MG63 (cell line): ENCODE measurements around the gene FAM131B. TPM values are rescaled to one million over a fixed set of nuclear protein-coding genes. Genes with fewer than 3 reads are reported as not detected.
"Not testable (repeated sequence)": the region's sequence is repeated elsewhere in the genome, so short reads cannot be mapped to it uniquely, and the experiment has no call there.

Experiments used
- DNase-seq: peaks from one replicate; pipeline ENCODE4 v3.0.0-alpha.2; 2020
- H3K27me3 ChIP-seq: fragments of 250-450 bp; sonication (Bioruptor Pico); 2 replicates; pipeline ENCODE4 v1.5.1; 2020; ENCODE audit warnings: mild to moderate bottlenecking, moderate library complexity
- H3K36me3 ChIP-seq: fragments of 250-450 bp; sonication (Bioruptor Pico); 2 replicates; pipeline ENCODE4 v1.5.1; 2020; ENCODE audit warnings: mild to moderate bottlenecking, moderate library complexity
- H3K4me3 ChIP-seq: fragments of 250-450 bp; sonication (Bioruptor Pico); 2 replicates; pipeline ENCODE4 v1.5.1; 2020; ENCODE audit warnings: mild to moderate bottlenecking, moderate library complexity
- H3K9me3 ChIP-seq: fragments of 250-450 bp; sonication (Bioruptor Pico); 2 replicates; pipeline ENCODE4 v1.5.1; 2020; ENCODE audit warnings: mild to moderate bottlenecking, moderate library complexity
- total RNA-seq: library from RNA; depleted of rRNA; stranded (reverse); fragments of >200 nt; shearing (Covaris generic); gene quantifications from 2 replicates; pipeline ENCODE4 v1.2.3, GENCODE V29; 2014; ENCODE audit warnings: low replicate concordance; rRNA removed

FAM131B gene
- total RNA-seq = 0.63 and 0.84 TPM in 2 replicates

DNA sequence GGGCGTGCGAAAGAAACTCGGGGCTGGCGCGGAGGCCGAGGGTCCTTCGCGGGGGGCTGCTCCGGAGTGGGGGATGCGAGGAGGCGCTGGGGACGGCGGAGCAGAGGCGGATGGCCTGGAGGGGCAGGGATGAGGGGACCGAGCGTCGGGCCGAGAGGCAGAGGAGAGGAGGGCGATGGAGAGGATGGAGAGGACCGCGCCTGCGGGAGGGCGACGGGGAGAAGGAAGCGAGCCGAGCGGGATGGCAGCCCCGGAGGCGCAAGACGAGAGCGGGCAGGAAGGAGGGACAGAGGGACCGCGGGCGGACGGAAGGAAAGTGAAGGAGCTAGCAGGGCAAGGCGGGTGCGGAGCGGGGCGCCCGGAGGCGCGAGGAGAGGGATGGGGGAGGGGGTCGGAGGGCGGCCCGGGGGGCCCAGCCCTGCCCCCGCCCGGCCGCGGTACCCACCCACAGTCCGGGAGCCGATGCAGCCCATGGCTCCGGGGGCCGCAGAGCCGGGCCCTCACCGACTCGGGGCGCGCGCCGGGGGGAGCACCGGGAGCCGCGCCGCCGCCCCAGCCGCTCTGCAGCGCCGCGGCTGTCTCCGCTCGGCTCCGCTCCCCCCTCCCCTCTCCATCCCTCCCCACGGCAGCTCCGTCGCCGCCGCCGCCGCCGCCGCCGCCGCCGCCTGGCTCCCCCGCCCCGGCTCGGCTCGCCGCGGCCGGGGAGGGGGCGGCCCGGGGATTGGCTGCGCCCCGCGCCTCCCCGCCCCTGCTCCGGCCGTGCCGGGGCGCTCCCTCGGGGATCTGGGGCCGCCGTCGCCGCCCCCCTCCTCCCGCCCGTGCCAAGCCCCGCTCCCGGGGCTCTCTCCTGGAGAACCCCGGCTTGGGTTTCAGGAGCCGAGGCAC, at the start of gene FAM131B:
FAM131B (minus strand) TSS at position 583 of the 885 bp plus-strand sequence; CDS start at position 473, 110 bp downstream.
- DNase-seq = peak; percentile 13
- Histone ChIP-seq H3K27me3 (peaks cover 7% of the 10 kb centered on the region; the same call in 1 of the 2 replicates), H3K4me3 (peak within 1 kb of the TSS; percentile 41), H3K9me3 (no peaks in the 10 kb centered on the region), H3K36me3 (no peaks in the 10 kb centered on the region)

DNA sequence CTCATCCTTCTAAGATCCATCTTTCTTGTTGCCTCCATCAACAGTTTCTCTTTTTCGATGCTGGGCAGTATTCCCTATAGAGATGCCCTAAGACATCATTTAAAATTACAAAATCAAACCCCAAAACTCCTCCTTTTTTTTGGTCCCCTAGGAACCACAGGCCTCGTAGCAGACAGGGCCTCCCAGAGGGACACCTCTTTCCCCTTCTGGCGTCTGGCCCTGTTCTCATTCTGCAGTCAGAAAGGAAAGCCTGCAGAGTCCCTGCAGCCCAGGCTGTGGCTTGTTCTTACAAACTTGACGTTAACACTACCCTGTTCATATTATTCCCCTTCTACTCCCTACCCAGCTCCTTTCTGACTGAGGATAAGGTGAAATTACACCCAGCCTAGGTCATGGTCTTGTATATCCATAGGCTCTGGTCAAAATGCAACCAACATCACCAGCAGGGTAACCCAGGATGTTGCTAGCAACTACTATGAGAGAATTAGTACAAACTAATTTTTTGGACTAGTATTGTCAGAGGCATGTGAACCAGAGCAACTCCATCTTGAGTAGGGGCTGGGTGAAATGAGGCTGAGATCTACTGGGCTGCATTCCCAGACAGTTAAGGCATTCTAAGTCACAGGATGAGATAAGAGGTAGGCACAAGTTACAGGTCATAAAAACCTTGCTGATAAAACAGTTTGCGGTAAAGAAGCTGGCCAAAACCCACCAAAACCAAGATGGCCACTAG, 49.6 kb upstream of the FAM131B start:
- DNase-seq = no peak
- Histone ChIP-seq H3K27me3 (no peaks in the 10 kb centered on the region), H3K36me3 (no peaks in the 10 kb centered on the region), H3K4me3 (no peak overlapping the region), H3K9me3 (no peaks in the 10 kb centered on the region)

DNA sequence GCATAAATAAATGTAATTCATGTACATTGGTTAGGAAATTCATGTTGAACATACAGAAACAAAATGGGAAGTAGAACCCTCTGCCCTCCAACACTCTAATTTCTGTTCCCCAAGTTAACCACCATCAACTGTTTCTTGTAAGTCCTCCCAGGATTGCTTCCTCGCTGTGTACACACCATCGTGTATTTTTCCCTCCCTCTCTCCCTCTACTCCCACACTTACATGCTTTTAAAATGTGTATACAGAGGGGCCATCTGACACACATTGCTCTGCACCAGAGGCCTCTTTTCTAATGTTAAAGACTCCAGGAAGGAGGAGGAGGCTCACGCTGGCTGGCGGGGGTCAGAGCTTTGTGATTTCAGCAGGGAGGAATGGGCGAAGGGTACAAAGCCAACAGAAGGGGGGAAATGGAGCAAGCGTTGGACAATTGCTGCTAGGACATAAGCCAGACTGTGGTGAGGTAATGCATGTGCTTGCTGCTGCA, 48.0 kb upstream of the FAM131B start:
- Histone ChIP-seq H3K36me3 (no peaks in the 10 kb centered on the region), H3K9me3 (no peaks in the 10 kb centered on the region), H3K27me3 (no peaks in the 10 kb centered on the region), H3K4me3 (no peak overlapping the region)
- peak; percentile 61 for DNase-seq

DNA sequence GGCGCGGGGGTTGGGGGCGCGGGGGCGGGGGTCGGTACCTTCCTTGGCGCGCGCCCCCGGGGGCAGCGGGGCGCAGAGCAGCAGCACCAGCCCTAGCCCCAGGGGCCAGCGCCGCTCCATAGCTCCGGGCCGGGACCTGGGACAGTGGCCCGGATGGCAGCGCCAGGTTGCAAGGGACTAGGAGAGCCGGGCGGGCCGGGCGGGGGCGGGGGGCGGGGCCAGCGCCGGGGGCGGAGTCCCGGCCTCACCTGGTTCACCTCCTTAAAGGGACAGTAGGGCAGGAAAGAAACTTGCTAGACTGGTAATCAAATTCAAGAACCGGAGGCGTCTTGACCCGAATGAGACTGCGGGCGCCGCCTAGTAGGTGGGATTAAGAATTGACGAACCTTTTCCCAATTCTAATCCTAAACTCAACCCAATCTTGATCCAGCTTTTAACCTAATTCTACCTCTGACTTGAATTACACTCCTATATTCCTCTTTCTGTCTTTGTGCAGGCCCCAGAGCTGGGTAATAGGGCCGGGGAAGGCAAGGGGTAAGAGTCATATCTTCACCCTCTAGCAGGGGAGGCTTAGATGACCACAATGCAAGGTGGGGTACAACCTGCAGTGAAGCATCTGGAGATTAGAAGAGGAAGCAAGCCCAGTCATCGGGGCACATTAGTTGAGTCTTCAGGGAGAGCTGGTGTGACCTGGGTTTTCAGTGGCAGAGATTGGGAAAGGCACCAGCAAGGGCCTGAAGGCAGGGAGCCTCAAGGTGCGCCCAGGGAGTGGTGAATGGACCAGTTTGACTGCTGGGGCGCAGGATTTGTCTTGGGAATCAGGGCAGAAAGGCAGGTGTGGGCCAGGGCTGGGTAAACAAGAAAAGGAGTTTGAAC, 46.4 kb upstream of the FAM131B start, which contains the start of gene EPHA1:
EPHA1 (minus strand) TSS at position 171 of the 876 bp plus-strand sequence; CDS start at position 120, 51 bp downstream.
- Histone ChIP-seq H3K4me3 (no peak within 1 kb of the TSS), H3K9me3 (no peaks in the 10 kb centered on the region), H3K27me3 (no peaks in the 10 kb centered on the region), H3K36me3 (no peaks in the 10 kb centered on the region)
- DNase-seq = no peak

DNA sequence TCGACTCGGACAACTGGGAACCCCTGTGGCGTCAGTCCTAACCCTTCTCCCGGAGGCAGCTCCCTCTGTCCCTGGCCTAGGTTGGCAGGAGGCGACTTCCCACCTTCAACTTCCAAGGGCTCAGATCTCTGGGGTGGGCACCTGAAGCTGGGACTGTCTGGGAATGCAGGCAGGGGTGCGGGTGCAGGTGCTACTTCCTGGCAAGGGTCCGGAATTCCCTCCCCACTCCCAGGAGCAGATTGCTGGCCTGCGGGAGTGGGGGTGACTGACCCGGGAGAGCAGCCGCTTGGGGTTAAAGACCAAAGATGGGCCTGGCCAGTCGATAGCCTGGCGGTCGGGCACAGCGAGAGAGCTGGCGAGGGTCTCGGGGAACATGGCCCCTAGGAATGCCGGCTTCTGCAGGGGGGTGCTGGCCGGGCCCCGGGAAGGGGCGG, 45.8 kb upstream of the FAM131B start:
- Histone ChIP-seq H3K9me3 (no peaks in the 10 kb centered on the region), H3K36me3 (no peaks in the 10 kb centered on the region), H3K4me3 (no peak overlapping the region), H3K27me3 (no peaks in the 10 kb centered on the region)
- no peak for DNase-seq

DNA sequence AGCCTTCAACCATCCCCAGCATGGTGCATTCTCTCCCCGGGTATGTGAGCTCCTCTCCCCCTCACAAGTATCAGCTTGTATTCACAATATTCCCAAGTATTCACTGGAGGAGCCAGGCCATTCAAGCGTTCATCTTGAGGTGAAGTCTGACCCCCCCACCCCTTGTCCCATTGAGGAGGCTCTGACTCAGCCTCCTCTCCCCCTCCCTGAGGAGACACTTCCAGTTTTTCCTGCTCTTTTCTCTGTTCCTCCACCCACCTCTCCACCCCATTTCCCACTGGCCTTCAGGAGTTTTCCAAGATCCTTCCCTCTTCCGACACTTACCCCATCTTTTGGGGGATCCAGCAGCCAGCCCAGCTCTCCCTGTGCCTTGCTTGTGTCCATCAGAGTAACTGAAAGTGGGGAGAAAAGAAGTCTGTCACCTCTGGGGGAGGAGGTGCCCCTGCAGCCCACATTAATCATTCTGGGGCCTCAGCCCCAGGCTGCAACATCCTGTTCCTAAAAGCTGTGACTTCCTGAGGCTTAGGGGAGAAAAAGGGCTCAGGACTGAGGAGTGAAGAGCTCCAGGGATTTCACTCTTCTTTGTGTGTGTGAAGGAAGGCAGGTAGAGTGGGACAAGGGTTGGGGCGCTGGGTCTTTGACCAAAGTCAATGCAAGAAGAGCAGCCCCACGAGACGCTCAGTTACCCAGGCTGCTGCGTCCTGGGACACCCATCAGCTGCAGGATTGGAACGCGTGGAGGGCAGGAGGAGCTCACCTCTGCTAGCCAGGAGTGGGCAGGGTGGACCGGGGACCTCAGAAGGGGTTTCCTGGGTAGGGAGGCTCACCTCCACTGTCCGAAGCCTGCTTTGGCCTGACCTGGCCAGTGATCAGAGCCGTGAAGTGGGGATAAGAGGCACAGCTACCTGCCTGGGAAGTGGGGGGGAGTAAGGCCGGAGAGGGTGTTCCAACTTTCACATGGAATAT, 45.1 kb upstream of the FAM131B start:
- Histone ChIP-seq H3K9me3 (no peaks in the 10 kb centered on the region), H3K27me3 (no peaks in the 10 kb centered on the region), H3K36me3 (no peaks in the 10 kb centered on the region), H3K4me3 (no peak overlapping the region)
- no peak for DNase-seq

DNA sequence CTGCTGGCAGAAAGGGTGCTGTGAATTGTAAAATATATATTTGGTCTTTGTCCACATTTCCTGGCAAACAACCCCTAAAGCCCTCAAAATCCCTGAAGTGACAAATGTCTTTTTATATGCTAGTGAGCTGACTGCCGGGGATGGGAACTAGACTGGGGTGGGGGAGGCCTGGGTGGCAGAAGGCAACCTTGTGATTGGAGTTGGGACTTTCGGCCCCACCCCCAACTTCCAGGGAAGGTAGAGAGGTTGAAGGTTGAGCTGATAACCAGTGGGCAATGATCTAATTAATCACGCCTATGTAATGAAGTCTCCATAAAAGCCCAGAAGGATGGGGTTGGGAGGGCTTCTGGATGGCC, 43.5 kb upstream of the FAM131B start:
- H3K9me3 ChIP-seq = no peaks in the 10 kb centered on the region
- no peak for DNase-seq
- H3K27me3 ChIP-seq = no peaks in the 10 kb centered on the region
- no peak overlapping the region for H3K4me3 ChIP-seq
- no peaks in the 10 kb centered on the region for H3K36me3 ChIP-seq

DNA sequence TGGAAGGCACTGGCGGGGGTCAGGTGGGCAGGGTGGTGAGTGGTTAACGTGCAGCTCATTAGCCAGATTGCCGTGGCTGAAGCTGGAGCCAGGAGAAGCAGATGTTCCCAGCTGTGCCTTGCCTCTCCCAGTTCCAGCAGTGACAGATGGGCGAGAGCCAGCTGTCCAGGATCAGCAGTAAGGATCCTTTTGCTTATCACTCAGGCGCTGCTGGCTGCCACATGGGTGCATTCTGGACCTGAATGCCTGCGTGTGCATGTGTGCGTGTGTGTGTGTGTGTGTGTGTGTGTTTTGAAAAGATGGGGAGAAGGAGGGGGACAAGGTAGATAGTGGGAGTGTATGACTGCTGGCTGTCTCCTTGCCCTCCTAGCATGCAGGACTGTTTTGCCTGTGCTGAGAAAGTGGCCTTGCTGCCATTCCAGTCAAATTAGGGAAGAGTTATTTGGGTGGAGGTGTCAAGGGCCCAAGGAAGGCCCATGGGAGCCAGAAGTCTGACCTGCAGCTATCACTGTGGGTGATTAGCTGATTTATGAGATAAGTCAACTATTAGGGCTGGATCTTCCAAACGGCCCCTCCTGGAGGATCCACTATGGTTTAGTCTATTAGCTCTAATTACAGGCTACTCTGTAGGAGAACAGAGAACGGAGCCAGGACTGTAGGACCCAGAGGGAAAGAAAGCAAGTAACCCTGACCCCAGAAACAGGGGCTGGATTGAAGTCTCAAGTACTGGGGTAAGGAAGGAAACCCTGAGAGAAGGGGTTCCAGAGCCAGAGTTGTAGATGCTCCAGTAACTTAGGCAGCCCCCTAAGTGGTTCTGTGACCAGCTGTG, 42.9 kb upstream of the FAM131B start:
- peak; percentile 43 for DNase-seq
- H3K9me3 ChIP-seq = no peaks in the 10 kb centered on the region
- H3K36me3 ChIP-seq = no peaks in the 10 kb centered on the region
- no peaks in the 10 kb centered on the region for H3K27me3 ChIP-seq
- no peak overlapping the region for H3K4me3 ChIP-seq

DNA sequence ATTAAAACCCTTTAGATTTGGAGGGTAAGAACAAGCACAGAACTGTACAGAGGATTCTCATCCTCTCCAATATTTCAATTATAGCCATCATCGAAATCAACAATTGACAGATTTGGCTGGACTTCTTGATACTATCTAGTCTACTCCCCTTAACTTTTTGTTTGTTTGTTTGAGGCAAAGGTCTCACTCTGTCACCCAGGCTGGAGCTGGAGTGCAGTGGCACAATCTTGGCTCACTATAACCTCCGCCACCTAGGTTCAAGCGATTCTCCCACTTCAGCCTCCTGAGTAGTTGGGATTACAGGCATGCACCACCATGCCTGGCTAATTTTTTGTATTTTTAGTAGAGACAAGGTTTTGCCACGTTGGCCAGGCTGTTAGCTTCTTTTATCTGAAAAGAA, 39.7 kb upstream of the FAM131B start:
- not testable (repeated sequence) for H3K9me3 ChIP-seq, DNase-seq, H3K36me3 ChIP-seq

DNA sequence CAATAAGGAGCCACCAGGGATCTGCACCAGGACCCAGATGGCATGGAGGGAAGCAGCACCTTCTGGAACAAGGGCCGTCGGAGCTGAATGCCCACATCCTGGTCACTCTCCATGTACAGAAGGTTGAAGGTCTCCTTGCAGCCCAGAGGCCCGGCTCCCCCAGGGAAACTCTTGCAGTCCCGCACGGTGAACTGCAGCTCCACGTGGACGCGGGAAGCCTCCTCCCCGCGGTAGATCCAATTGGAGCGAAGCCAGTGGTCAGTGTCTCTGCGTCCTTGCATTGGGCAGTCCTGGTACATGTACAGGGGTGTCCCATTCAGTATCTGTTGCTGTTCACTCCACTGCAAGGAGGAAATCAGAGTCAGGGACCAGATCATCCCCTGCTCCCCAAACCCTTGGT, 38.8 kb upstream of the FAM131B start:
- Histone ChIP-seq H3K27me3 (no peaks in the 10 kb centered on the region), H3K9me3 (no peaks in the 10 kb centered on the region), H3K4me3 (no peak overlapping the region), H3K36me3 (no peaks in the 10 kb centered on the region)
- DNase-seq = no peak

More for the DNA sequence above, 39.7 kb upstream of the FAM131B start:
- not testable (repeated sequence) for H3K27me3 ChIP-seq, H3K4me3 ChIP-seq

DNA sequence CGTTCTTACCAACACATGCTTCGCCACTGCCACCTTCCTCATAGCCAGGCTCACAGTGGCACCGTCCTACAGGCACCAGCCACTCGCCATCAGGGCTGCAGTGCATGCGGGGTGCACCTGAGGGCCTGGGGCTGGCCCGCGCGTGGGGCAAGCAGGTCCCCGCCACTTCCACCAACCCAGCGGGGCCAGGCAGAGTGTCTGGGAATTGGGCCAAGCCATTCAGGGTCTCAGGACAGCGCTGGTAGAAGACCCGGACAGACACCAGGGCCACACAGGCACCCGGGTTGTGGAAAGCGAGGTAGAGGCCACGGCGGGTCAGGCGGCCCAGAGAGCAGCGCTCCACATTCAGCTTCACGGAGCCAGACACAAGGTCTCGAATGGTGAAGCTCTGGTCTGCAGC, 37.1 kb upstream of the FAM131B start:
- H3K36me3 ChIP-seq = no peaks in the 10 kb centered on the region
- H3K27me3 ChIP-seq = no peaks in the 10 kb centered on the region
- H3K9me3 ChIP-seq = no peaks in the 10 kb centered on the region
- DNase-seq = no peak
- H3K4me3 ChIP-seq = no peak overlapping the region

DNA sequence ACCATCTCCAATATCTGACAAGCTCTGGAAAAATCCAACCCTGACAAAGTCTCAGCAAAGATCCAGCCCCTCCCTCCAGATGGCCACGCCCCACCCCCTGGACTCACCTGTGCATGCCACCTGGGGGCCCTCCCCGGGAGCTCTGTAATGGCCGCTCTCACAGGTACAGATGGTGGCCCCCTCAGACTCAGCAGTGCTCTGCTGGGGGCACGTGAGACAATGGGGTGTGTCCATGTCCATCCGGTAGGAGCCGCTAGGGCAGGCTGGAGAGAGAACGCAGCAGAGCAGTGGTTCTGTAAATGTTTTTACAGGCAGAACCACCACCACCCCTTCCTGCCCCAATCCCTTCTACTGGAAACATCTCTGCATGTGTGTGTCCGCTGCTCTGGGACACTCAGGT, 36.6 kb upstream of the FAM131B start:
- Histone ChIP-seq H3K27me3 (no peaks in the 10 kb centered on the region), H3K36me3 (no peaks in the 10 kb centered on the region), H3K9me3 (no peaks in the 10 kb centered on the region), H3K4me3 (no peak overlapping the region)
- DNase-seq = no peak

DNA sequence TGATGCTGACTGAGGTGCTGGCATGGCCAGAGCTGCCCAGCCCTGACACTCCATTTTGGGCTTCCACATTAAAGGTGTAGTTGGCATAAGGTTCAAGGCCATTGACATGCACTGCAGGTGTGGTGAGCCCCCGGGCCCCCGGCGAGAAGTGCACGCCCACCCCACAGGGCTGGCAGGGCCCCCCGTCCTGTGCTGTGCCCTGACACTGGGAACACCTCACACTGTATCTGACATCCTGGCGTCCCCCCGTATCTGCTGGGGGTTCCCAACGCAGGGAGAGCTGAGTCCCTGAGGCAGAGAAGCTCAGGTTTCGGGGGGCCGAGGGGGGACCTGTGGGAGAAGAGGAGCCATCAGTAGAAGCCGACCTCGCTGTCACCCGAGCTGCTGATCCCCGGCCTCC, 36.1 kb upstream of the FAM131B start:
- H3K36me3 ChIP-seq = no peaks in the 10 kb centered on the region
- no peaks in the 10 kb centered on the region for H3K27me3 ChIP-seq
- DNase-seq = no peak
- H3K9me3 ChIP-seq = no peaks in the 10 kb centered on the region
- no peak overlapping the region for H3K4me3 ChIP-seq

DNA sequence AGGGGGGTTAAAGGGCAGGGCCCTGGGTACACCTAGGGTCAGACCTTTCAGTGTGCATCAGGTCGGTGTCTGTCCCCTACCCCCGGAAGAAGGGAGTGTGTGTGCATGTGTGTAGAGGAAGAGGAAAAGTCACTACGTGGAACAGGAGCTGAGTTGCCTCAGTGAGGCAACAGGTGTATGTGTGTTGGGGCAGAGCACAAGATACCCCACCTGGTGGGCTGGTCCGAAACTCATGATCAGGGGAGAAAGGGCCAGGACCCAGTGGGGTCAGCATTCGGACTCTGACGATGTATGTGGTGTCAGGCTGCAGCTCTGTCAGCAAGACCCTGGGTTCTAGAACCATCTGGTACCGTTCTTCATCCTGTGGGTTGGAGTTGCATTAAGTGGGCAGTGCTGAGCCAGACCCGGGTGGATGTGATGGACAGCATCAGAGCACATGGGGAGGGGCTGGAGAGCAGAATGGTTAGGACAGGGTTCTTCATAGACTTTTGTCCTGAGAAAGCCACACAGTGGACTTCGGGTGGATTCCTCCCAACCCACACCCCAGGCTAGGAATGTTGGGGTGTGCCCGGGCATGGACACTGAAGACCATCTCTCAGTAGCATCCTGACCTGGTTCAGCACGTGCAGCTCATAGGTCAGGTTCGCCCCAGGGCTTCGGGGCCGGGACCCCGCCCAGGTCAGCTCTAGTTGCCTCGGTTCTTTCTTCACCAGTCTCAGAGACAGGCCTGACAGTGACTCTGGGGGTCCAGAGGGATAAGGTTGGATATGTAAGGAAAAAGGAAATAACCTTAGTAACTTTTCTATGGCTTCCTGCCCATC, 35.4 kb upstream of the FAM131B start:
- Histone ChIP-seq H3K9me3 (no peaks in the 10 kb centered on the region), H3K27me3 (no peaks in the 10 kb centered on the region), H3K36me3 (no peaks in the 10 kb centered on the region), H3K4me3 (no peak overlapping the region)
- DNase-seq = no peak
